AG04450 (cell line): ENCODE data around the gene FGD6. TPM values are rescaled to one million over a fixed set of nuclear protein-coding genes. Genes with fewer than 3 reads are reported as not detected.
"Not testable (repeated sequence)": the region's sequence is repeated elsewhere in the genome, so short reads cannot be mapped to it uniquely, and the experiment has no call there.

Experiments
- CTCF ChIA-PET: fragments of 300-600, 350-600 bp; formaldehyde crosslinking; extraction: SDS; loops from one replicate; lab custom pipeline; 2022; ENCODE audit warnings: antibody characterized with exemption, inconsistent platforms; lab: Charles Lee
- POLR2A ChIA-PET: fragments of 350-600 bp; formaldehyde crosslinking; extraction: SDS; loops from one replicate; lab custom pipeline; 2021; ENCODE audit warnings: antibody characterized with exemption, inconsistent platforms; lab: Yijun Ruan, JAX
- DNase-seq: peaks from one replicate; pipeline ENCODE4 v3.0.0-alpha.2; 2011; ENCODE audit warnings: low read depth, low spot score
- H3K27ac ChIP-seq: one replicate; pipeline ENCODE4 v1.5.1; 2012; ENCODE audit warnings: low read depth, low read length, control low read depth
- H3K27me3 ChIP-seq: one replicate; pipeline ENCODE4 v1.6.0; 2012; ENCODE audit warnings: low read length; ENCODE audit not compliant: control insufficient read depth, insufficient read depth
- H3K4me3 ChIP-seq: 2 replicates; pipeline ENCODE4 v1.5.1; 2011; ENCODE audit warnings: mild to moderate bottlenecking, low read depth, low read length, control low read depth
- H3K9me3 ChIP-seq: 2 replicates; pipeline ENCODE4 v1.5.1; 2012; ENCODE audit warnings: low read length; ENCODE audit not compliant: control insufficient read depth, insufficient read depth
- CTCF ChIP-seq: IDR thresholded peaks from 2 replicates; pipeline ENCODE4 v1.5.1; 2011; ENCODE audit warnings: low read depth, low read length, control low read depth, inconsistent platforms
- polyA plus RNA-seq: library from polyadenylated mRNA; depleted of rRNA; stranded (reverse); fragments of >200 nt; gene quantifications from 2 replicates; pipeline ENCODE4 v1.2.3, GENCODE V29; 2011

FGD6 gene
- polyA plus RNA-seq, 1 experiment = 10.2 TPM

DNA sequence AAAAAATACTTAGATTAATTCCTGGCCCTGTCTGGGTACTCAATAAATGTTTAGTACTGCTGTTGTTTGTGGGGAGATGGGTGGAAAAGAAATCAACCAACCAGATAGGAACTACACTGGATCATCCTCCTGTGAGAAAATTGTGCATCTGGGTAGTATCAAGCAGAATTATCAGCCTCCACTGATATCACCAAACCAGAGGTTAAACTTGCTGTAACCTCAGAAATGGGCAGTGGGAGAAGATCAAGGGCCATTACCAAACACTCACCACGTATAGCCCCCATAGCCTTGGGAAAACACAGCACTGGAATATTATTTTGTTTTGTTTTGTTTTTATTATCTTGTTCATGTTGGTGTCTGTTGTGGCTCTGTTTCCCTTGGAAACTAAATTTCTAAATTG lies 20.0 kb upstream of the FGD6 start:
- DNase-seq = no peak
- POLR2A ChIA-PET = no interaction called here
- CTCF ChIA-PET = no interaction called here
- Histone ChIP-seq H3K9me3 (no peaks in the 10 kb centered on the region; the same call in 1 of the 2 replicates), H3K4me3 (no peak overlapping the region), H3K27ac (no peak overlapping the region), H3K27me3 (no peaks in the 10 kb centered on the region)
- no peak for TF ChIP-seq CTCF

DNA sequence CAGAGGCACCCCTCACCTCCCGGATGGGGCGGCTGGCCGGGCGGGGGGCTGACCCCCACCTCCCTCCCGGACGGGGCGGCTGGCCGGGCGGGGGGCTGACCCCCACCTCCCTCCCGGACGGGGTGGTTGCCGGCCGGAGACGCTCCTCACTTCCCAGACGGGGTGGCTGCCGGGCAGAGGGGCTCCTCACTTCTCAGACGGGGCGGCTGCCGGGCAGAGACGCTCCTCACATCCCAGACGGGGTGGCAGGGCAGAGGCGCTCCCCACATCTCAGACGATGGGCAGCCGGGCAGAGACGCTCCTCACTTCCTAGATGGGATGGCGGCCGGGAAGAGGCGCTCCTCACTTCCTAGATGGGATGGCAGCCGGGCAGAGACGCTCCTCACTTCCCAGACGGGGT lies 18.4 kb upstream of the FGD6 start:
- H3K27me3 ChIP-seq, POLR2A ChIA-PET, H3K27ac ChIP-seq, H3K4me3 ChIP-seq, DNase-seq, H3K9me3 ChIP-seq, CTCF ChIA-PET: not testable (repeated sequence)

GRCh38 chr12:95234187-95234586 lies 16.9 kb upstream of the FGD6 start:
- not testable (repeated sequence) for H3K4me3 ChIP-seq, DNase-seq, H3K27me3 ChIP-seq, H3K9me3 ChIP-seq, H3K27ac ChIP-seq
- CTCF ChIA-PET = interaction anchor here (0.7 kb wide), 1 partner anchor 147 kb away, joined by 6 read pairs; no protein-coding TSS in a partner anchor
- POLR2A ChIA-PET = interaction anchor here (0.6 kb wide), 1 partner anchor 9 kb away, joined by 6 read pairs; no protein-coding TSS in a partner anchor

DNA sequence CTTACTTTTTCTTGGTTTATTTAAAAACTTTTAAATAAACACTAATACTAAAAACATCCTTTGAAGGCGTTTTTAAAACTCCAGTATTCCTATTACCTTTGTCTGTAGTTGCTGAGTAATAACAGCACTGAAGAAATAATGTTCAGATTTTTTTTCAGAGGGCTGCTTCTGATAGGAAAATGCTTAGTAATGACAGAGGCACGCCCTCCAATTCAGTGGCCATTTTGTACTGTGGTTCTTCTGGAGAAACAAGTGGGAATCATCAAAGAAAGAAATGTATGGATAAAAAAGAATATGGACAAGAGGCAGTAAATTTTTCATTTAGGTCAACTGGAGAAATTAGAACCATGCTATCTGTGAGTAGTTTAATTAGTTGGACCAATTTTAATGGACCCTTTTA lies 13.9 kb upstream of the FGD6 start:
- no peak for TF ChIP-seq CTCF
- ChIA-PET CTCF (interaction anchor here (0.9 kb wide), 1 partner anchor 73 kb away, joined by 3 read pairs; no protein-coding TSS in a partner anchor), POLR2A (interaction anchor here (0.6 kb wide), 1 partner anchor 20 kb away, joined by 9 read pairs; no protein-coding TSS in a partner anchor)
- H3K4me3 ChIP-seq = no peak overlapping the region
- no peaks in the 10 kb centered on the region; the same call in 1 of the 2 replicates for H3K9me3 ChIP-seq
- DNase-seq = no peak
- no peak overlapping the region for H3K27ac ChIP-seq
- no peaks in the 10 kb centered on the region for H3K27me3 ChIP-seq

GRCh38 chr12:95230313-95230712 lies 13.0 kb upstream of the FGD6 start:
- no peak for TF ChIP-seq CTCF
- no peak overlapping the region for H3K27ac ChIP-seq
- no peak for DNase-seq
- H3K27me3 ChIP-seq = no peaks in the 10 kb centered on the region
- H3K4me3 ChIP-seq = no peak overlapping the region
- no peaks in the 10 kb centered on the region; the same call in 1 of the 2 replicates for H3K9me3 ChIP-seq
- ChIA-PET POLR2A (interaction anchor here (0.6 kb wide), 1 partner anchor 9 kb away, joined by 3 read pairs; no protein-coding TSS in a partner anchor), CTCF (interaction anchor here (0.7 kb wide), 1 partner anchor 39 kb away, joined by 3 read pairs; no protein-coding TSS in a partner anchor)

DNA sequence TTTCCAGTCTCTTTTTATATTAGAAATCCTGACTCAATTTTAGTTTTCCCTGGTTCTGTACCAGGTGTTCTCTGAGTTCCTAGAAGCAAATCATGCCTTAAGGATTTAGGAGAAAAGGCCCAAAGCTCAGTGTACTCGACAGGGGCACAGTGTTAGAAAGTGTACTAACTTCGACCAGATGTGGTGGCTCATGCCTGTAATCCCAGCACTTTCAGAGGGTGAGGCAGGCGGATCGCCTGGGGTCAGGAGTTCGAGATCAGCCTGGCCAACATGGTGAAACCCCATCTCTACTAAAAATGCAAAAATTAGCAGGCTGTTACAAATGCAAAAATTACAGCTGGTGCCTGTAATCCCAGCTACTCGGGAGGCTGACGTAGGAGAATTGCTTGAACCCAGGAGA lies 12.4 kb upstream of the FGD6 start:
- DNase-seq = no peak
- no peak for TF ChIP-seq CTCF
- Histone ChIP-seq H3K27me3 (no peaks in the 10 kb centered on the region), H3K4me3 (no peak overlapping the region), H3K27ac (no peak overlapping the region), H3K9me3 (no peaks in the 10 kb centered on the region; the same call in 1 of the 2 replicates)
- ChIA-PET POLR2A (interaction anchor here (0.6 kb wide), 1 partner anchor 8 kb away, joined by 3 read pairs; no protein-coding TSS in a partner anchor), CTCF (interaction anchor here (0.7 kb wide), 1 partner anchor 73 kb away, joined by 8 read pairs; no protein-coding TSS in a partner anchor)
